AG09319 (cell line): ENCODE results near the gene ARNT2.

ENCODE experiments used
- DNase-seq: peaks from one replicate; pipeline ENCODE4 v3.0.0-alpha.2; 2010; ENCODE audit warnings: low read depth; ENCODE audit errors: extremely low read depth
- CTCF ChIP-seq: IDR thresholded peaks from 2 replicates; pipeline ENCODE4 v1.5.1; 2011; ENCODE audit warnings: low read depth, mild to moderate bottlenecking, inconsistent platforms, low read length, moderate library complexity

ARNT2 gene

DNA sequence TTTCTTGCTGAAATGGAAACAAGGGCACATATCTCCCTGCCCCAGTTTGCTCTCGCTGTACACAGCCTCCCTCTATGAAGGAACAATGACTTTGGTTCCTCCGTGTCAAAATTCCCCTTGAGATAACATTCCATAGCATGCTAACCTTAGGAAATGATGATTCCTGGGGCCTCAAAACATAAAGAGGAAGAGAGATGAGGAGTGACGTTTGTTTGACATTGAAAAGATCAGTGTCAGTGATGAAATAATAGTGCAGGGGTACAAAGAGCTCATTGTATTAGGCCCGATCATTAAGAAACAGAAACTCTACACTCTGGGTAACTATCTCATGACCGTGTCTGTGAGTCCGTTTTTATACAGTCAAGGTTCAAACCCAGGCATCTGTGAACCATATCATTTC, 55.2 kb downstream of the ARNT2 start:
- no peak for DNase-seq
- no peak for TF ChIP-seq CTCF

GRCh38 chr15:80459818-80460217, 55.6 kb downstream of the ARNT2 start:
- DNase-seq: no peak
- no peak for TF ChIP-seq CTCF

- TF ChIP-seq CTCF: no peak
- DNase-seq: no peak
Observed at GRCh38 chr15:80461356-80462095, 57.3 kb downstream of the ARNT2 start.

GRCh38 chr15:80462111-80462510, 57.9 kb downstream of the ARNT2 start:
- no peak for DNase-seq
- TF ChIP-seq CTCF: no peak

DNA sequence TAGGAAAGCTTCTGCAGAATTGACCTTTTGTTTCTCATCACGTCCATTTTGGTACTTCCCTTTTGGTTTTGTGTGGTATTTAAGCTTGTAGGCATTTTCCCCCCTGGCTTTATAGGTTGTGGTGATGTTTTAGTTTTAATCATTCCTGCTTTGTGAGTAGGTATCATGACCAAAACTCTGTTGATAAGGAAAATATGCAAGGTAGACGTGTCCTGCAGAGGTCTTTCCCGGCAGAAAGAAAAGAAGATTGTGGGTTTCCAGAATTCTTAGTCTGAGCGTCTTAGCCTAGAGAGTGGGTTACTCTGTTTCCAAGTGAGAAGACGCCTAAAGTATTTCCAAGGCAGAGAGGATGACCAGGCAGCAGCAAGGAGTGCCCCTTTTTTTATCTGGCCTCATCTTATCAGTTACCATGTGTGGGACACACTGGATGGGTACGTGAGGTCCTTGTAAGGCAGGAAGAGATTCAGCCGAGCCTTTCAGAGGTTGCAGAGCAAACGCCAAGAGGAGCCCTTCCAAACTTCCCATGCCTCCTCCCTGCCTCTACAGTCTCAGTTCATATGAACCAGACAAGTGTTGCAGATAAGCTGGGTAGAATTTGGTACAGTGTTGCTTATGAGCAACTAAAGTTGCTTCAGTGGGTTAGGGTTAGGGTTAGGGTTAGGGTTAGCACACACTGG, 58.8 kb downstream of the ARNT2 start:
- no peak for TF ChIP-seq CTCF
- no peak for DNase-seq

- DNase-seq: no peak
- TF ChIP-seq CTCF: no peak
Observed at GRCh38 chr15:80464951-80465625, 60.9 kb downstream of the ARNT2 start.

- no peak for DNase-seq
Observed at GRCh38 chr15:80465626-80466005, 61.4 kb downstream of the ARNT2 start.

More at GRCh38 chr15:80465626-80466005, 61.4 kb downstream of the ARNT2 start:
- TF ChIP-seq CTCF: no peak
